Naive thymus-derived CD4-positive, alpha-beta T cell (primary cell): Measurements from ENCODE around the gene BNIPL. TPM values are rescaled to one million over a fixed set of nuclear protein-coding genes. Genes with fewer than 3 reads are reported as not detected.

ENCODE experiments used
- ATAC-seq: fragments of 150-1000 bp; cut with Tn5 transposase; 2 replicates; pipeline ENCODE4 v1.10.0; 2021; ENCODE audit warnings: mild to moderate bottlenecking, moderate library complexity
- CTCF ChIA-PET: fragments of 350-600 bp; sonication (Branson Sonifier 250); formaldehyde crosslinking; loops from one replicate; lab custom pipeline; 2021; ENCODE audit warnings: antibody characterized with exemption; lab: Charles Lee
- POLR2A ChIA-PET: fragments of 350-600 bp; sonication (Branson Sonifier 250); formaldehyde crosslinking; loops from one replicate; lab custom pipeline; 2021; ENCODE audit warnings: antibody characterized with exemption, inconsistent platforms; lab: Charles Lee
- DNase-seq, 9 donors: peaks; one replicate each; pipeline versions ENCODE4 v3.0.0 to v3.0.0-alpha.2; 2020 to 2022; ENCODE audit warnings: mixed read lengths in 1 of 9
- H3K27ac ChIP-seq: one replicate; pipeline ENCODE4 v1.7.0; 2013; ENCODE audit warnings: mild to moderate bottlenecking, low read depth, low read length, moderate library complexity
- H3K27me3 ChIP-seq, 2 donors: one replicate each; pipeline ENCODE4 v1.7.0; 2013; ENCODE audit warnings: low read length in 2 of 2, mild to moderate bottlenecking in 2 of 2, moderate library complexity in 2 of 2; ENCODE audit not compliant: control insufficient read depth in 2 of 2, insufficient read depth in 2 of 2
- H3K36me3 ChIP-seq, 3 experiments: 1 replicate in 2 of 3; 2 replicates in 1 of 3; pipeline ENCODE4 v1.7.0; 2013; ENCODE audit warnings: low read length in 3 of 3, mild to moderate bottlenecking in 3 of 3, moderate library complexity in 1 of 3; ENCODE audit not compliant: insufficient read depth in 3 of 3, control insufficient read depth in 2 of 3
- H3K4me1 ChIP-seq, 2 donors: one replicate each; pipeline ENCODE4 v1.7.0; 2013; ENCODE audit warnings: low read length in 2 of 2, mild to moderate bottlenecking in 2 of 2, moderate library complexity in 1 of 2; ENCODE audit not compliant: control insufficient read depth in 2 of 2, insufficient read depth in 2 of 2
- H3K4me3 ChIP-seq: 2 replicates; pipeline ENCODE4 v1.7.0; 2013; ENCODE audit warnings: mild to moderate bottlenecking, low read length
- H3K9me3 ChIP-seq, 3 experiments: 1 replicate in 2 of 3; 2 replicates in 1 of 3; pipeline ENCODE4 v1.7.0; 2013; ENCODE audit warnings: low read length in 3 of 3; ENCODE audit not compliant: control insufficient read depth in 2 of 3
- H3K27ac Mint-ChIP-seq, 9 donors: one replicate each; pipeline ENCODE4 v1.8.0; 2020 to 2022; ENCODE audit warnings: mixed read lengths in 9 of 9, mild to moderate bottlenecking in 8 of 9, moderate library complexity in 5 of 9, inconsistent platforms in 2 of 9
- H3K27me3 Mint-ChIP-seq, 5 donors: one replicate each; pipeline ENCODE4 v1.8.0; 2021 to 2022; ENCODE audit warnings: mixed read lengths in 5 of 5, mild to moderate bottlenecking in 1 of 5
- H3K36me3 Mint-ChIP-seq, 5 donors: one replicate each; pipeline ENCODE4 v1.8.0; 2020 to 2022; ENCODE audit warnings: mixed read lengths in 5 of 5, mild to moderate bottlenecking in 3 of 5, inconsistent platforms in 1 of 5
- H3K4me1 Mint-ChIP-seq, 7 donors: one replicate each; pipeline ENCODE4 v1.8.0; 2020 to 2022; ENCODE audit warnings: mixed read lengths in 7 of 7, mild to moderate bottlenecking in 3 of 7, inconsistent platforms in 1 of 7
- H3K4me3 Mint-ChIP-seq, 10 donors: one replicate each; pipeline ENCODE4 v1.8.0; 2020 to 2022; ENCODE audit warnings: mild to moderate bottlenecking in 10 of 10, mixed read lengths in 10 of 10, moderate library complexity in 6 of 10, inconsistent platforms in 2 of 10
- H3K9me3 Mint-ChIP-seq, 11 donors: one replicate each; pipeline ENCODE4 v1.8.0; 2020 to 2022; ENCODE audit warnings: mixed read lengths in 11 of 11, mild to moderate bottlenecking in 4 of 11, inconsistent platforms in 1 of 11, moderate library complexity in 1 of 11
- intact Hi-C, 2 donors: fragments of 100-400 bp; cut with micrococcal nuclease; formaldehyde crosslinking; loops; one replicate each; pipeline ENCODE4 v1.15.1; 2023
- polyA plus RNA-seq, 2 donors: library from polyadenylated mRNA; unstranded; fragments of 300-500 nt; fragmentation: Illumina TruSeq; gene quantifications; one replicate each; pipeline ENCODE4 v1.2.3, GENCODE V29; 2021
- total RNA-seq, 6 experiments: library from RNA in 5 of 6; stranded (reverse) in 5 of 6; gene quantifications; 1 replicate in 5 of 6; 2 replicates in 1 of 6; pipeline ENCODE4 v1.2.3 and lab custom pipeline; 2021 to 2026

The BNIPL gene
- total and polyA plus RNA-seq, 7 experiments from 2014 or later: 0.08 to 9.4 (median 1.0) TPM

DNA sequence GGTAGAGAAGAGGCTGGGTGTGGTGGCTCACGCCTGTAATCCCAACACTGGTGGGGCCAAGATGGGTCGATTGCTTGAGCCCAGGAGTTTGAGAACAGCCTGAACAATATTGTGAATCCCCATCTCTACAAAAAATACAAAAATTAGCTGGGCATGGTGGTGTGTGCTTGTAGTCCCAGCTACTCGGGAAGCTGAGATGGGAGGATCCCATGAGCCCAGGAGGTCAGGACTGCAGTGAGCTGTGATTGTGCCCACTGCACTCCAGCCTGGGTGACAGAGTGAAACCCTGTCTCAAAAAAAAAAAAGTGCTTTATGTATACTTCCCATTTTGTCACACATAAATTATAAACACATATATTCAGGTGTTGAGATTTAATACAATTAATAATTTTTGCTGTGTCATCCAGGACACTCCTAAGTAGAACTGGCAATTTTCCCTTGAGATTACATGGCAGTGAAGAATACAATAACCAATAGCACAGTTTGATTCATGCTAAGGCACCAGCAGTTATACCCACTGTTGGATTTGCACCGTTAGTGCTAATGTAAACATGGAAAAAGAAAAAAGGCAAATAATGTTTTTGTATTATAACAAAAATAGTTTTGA lies 49.7 kb downstream of the BNIPL start:
- Histone ChIP-seq H3K27ac (no peak overlapping the region), H3K36me3 (peaks cover 0 to 9% (median 0%) of the 10 kb centered on the region in 3 experiments), H3K9me3 (no peaks in the 10 kb centered on the region), H3K27me3 (no peaks in the 10 kb centered on the region), H3K4me3 (no peak overlapping the region), H3K4me1 (no peaks in the 10 kb centered on the region)
- ChIA-PET POLR2A (interaction anchor here (0.7 to 1.4 kb wide), 3 partner anchors 10 to 73 kb away, joined by 3 to 11 read pairs (median 5); partner anchors contain the start of gene GABPB2), CTCF (interaction anchor here (0.6 kb wide), 2 partner anchors 9 to 42 kb away, joined by 3 read pairs; no protein-coding TSS in a partner anchor)
- peaks cover 0 to 2% (median 0%) of the 10 kb centered on the region in 7 donors for H3K4me1 Mint-ChIP-seq
- no peaks in the 10 kb centered on the region for H3K27me3 Mint-ChIP-seq
- H3K4me3 Mint-ChIP-seq: no peak overlapping the region
- no peak for DNase-seq
- ATAC-seq: no peak
- no peak overlapping the region for H3K27ac Mint-ChIP-seq
- peaks cover 0 to 12% (median 3%) of the 10 kb centered on the region in 5 donors for H3K36me3 Mint-ChIP-seq
- intact Hi-C loops: no loop called here
- H3K9me3 Mint-ChIP-seq: no peaks in the 10 kb centered on the region

Other genes with a start within 250 kb of the BNIPL start
- gene CTSK, start 228.3 kb upstream of the BNIPL start, total RNA-seq: 10 to 100 TPM in 2 of 5 experiments, 1 to 10 TPM in 3; 3.7 to 13.7 (median 6.9) TPM
- gene CTSK, start 228.3 kb upstream of the BNIPL start, polyA plus RNA-seq: under 1 TPM; 0.31 TPM
- 10 to 100 TPM; 29.4 to 48.4 (median 38.3) TPM for gene ARNT, start 160.0 kb upstream of the BNIPL start, total RNA-seq
- gene ARNT, start 160.0 kb upstream of the BNIPL start, polyA plus RNA-seq: 10 to 100 TPM; 21.3 to 31.4 TPM
- gene CTXND2, start 149.4 kb upstream of the BNIPL start, total RNA-seq: not detected
- not detected for gene CTXND2, start 149.4 kb upstream of the BNIPL start, polyA plus RNA-seq
- gene SETDB1, start 110.2 kb upstream of the BNIPL start, total RNA-seq: 10 to 100 TPM; 57.3 to 94.9 (median 61.7) TPM
- 10 to 100 TPM; 13.4 to 16.7 TPM for gene SETDB1, start 110.2 kb upstream of the BNIPL start, polyA plus RNA-seq
- gene CERS2, start 61.8 kb upstream of the BNIPL start, total RNA-seq: 100 to 1,000 TPM; 101 to 169 (median 136) TPM
- 100 to 1,000 TPM; 109 to 179 TPM for gene CERS2, start 61.8 kb upstream of the BNIPL start, polyA plus RNA-seq
- gene ANXA9, start 54.3 kb upstream of the BNIPL start, total RNA-seq: not detected
- gene ANXA9, start 54.3 kb upstream of the BNIPL start, polyA plus RNA-seq: under 1 TPM; 0.17 to 0.38 TPM
- 10 to 100 TPM; 24.6 to 53.4 (median 29.9) TPM for gene MINDY1, start 29.7 kb upstream of the BNIPL start, total RNA-seq
- 10 to 100 TPM; 12.8 to 33.1 TPM for gene MINDY1, start 29.7 kb upstream of the BNIPL start, polyA plus RNA-seq
- gene PRUNE1, start 28.1 kb upstream of the BNIPL start, total RNA-seq: 10 to 100 TPM; 13.3 to 41.8 (median 17.2) TPM
- 10 to 100 TPM; 54.6 to 68.8 TPM for gene PRUNE1, start 28.1 kb upstream of the BNIPL start, polyA plus RNA-seq
- 1 to 10 TPM in 2 of 5 experiments, under 1 TPM in 3; 0.64 to 3.2 (median 0.82) TPM for gene C1orf56, start 11.2 kb downstream of the BNIPL start, total RNA-seq
- 1 to 10 TPM; 3.5 to 4.3 TPM for gene C1orf56, start 11.2 kb downstream of the BNIPL start, polyA plus RNA-seq
- gene CDC42SE1, start 23.0 kb downstream of the BNIPL start, total RNA-seq: 100 to 1,000 TPM; 362 to 516 (median 425) TPM
- gene CDC42SE1, start 23.0 kb downstream of the BNIPL start, polyA plus RNA-seq: 100 to 1,000 TPM in 1 of 2 donors, 10 to 100 TPM in 1; 85.6 to 111 TPM
- 1 to 10 TPM; 3.3 to 6.0 (median 4.6) TPM for gene MLLT11, start 23.8 kb downstream of the BNIPL start, total RNA-seq
- 1 to 10 TPM; 3.7 to 4.8 TPM for gene MLLT11, start 23.8 kb downstream of the BNIPL start, polyA plus RNA-seq
- 10 to 100 TPM; 13.7 to 42.2 (median 32.2) TPM for gene GABPB2, start 34.2 kb downstream of the BNIPL start, total RNA-seq
- 10 to 100 TPM in 1 of 2 donors, 1 to 10 TPM in 1; 9.6 to 17.8 TPM for gene GABPB2, start 34.2 kb downstream of the BNIPL start, polyA plus RNA-seq
- gene SEMA6C, start 110.0 kb downstream of the BNIPL start, total RNA-seq: 10 to 100 TPM in 2 of 5 experiments, 1 to 10 TPM in 3; 2.5 to 12.4 (median 4.7) TPM
- 1 to 10 TPM in 1 of 2 donors, under 1 TPM in 1; 0.56 to 2.6 TPM for gene SEMA6C, start 110.0 kb downstream of the BNIPL start, polyA plus RNA-seq
- gene TNFAIP8L2, start 120.1 kb downstream of the BNIPL start, total RNA-seq: 10 to 100 TPM in 4 of 5 experiments, 1 to 10 TPM in 1; 3.1 to 59.4 (median 37.6) TPM
- 10 to 100 TPM; 17.1 to 77.3 TPM for gene TNFAIP8L2, start 120.1 kb downstream of the BNIPL start, polyA plus RNA-seq
- 1 to 10 TPM; 1.4 to 3.3 (median 2.3) TPM for gene LYSMD1, start 129.3 kb downstream of the BNIPL start, total RNA-seq
- under 1 TPM; 0.35 to 0.48 TPM for gene LYSMD1, start 129.3 kb downstream of the BNIPL start, polyA plus RNA-seq
- gene SCNM1, start 129.6 kb downstream of the BNIPL start, total RNA-seq: 10 to 100 TPM; 37.1 to 73.1 (median 57.1) TPM
- gene SCNM1, start 129.6 kb downstream of the BNIPL start, polyA plus RNA-seq: 10 to 100 TPM; 68.1 to 72.3 TPM
- 1 to 10 TPM; 2.5 to 5.4 (median 4.4) TPM for gene TMOD4, start 139.4 kb downstream of the BNIPL start, total RNA-seq
- gene TMOD4, start 139.4 kb downstream of the BNIPL start, polyA plus RNA-seq: under 1 TPM in 1 of 2 donors, not detected in 1; 0.73 TPM
- 10 to 100 TPM; 35.1 to 82.0 (median 63.9) TPM for gene VPS72, start 153.6 kb downstream of the BNIPL start, total RNA-seq
- gene VPS72, start 153.6 kb downstream of the BNIPL start, polyA plus RNA-seq: 10 to 100 TPM; 63.4 to 85.3 TPM
- 10 to 100 TPM; 56.9 to 76.5 (median 59.5) TPM for gene PIP5K1A, start 162.0 kb downstream of the BNIPL start, total RNA-seq
- gene PIP5K1A, start 162.0 kb downstream of the BNIPL start, polyA plus RNA-seq: 10 to 100 TPM; 11.7 to 23.1 TPM
- 100 to 1,000 TPM in 3 of 5 experiments, 10 to 100 TPM in 2; 72.0 to 193 (median 126) TPM for gene PSMD4, start 218.1 kb downstream of the BNIPL start, total RNA-seq
- gene PSMD4, start 218.1 kb downstream of the BNIPL start, polyA plus RNA-seq: 100 to 1,000 TPM; 239 to 258 TPM
- 10 to 100 TPM; 30.4 to 38.1 (median 32.3) TPM for gene ZNF687, start 245.7 kb downstream of the BNIPL start, total RNA-seq
- gene ZNF687, start 245.7 kb downstream of the BNIPL start, polyA plus RNA-seq: 1 to 10 TPM; 1.1 to 1.5 TPM